Naive thymus-derived CD8-positive, alpha-beta T cell (primary cell): ENCODE data around the gene IGSF6. TPM values are rescaled to one million over a fixed set of nuclear protein-coding genes. Genes with fewer than 3 reads are reported as not detected.

ENCODE experiments used
- ATAC-seq, 2 donors: fragments of 150-1000 bp; cut with Tn5 transposase in 1 of 2; sonication (Bioruptor Pico), chemical (Tn5 transposase) in 1 of 2; 1 replicate in 1 of 2; 2 replicates in 1 of 2; pipeline ENCODE4 v1.10.0; 2021; ENCODE audit warnings: mild to moderate bottlenecking in 2 of 2, moderate library complexity in 2 of 2
- POLR2A ChIA-PET: fragments of 350-600 bp; sonication (Branson Sonifier 250); formaldehyde crosslinking; loops from one replicate; lab custom pipeline; 2021; ENCODE audit warnings: antibody characterized with exemption; lab: Charles Lee
- DNase-seq, 10 donors: peaks; one replicate each; pipeline versions ENCODE4 v3.0.0 to v3.0.0-alpha.2; 2020 to 2022
- H3K27ac Mint-ChIP-seq, 10 donors: one replicate each; pipeline ENCODE4 v1.8.0; 2020 to 2022; ENCODE audit warnings: mild to moderate bottlenecking in 10 of 10, mixed read lengths in 10 of 10, moderate library complexity in 4 of 10, inconsistent platforms in 1 of 10
- H3K27me3 Mint-ChIP-seq, 5 donors: one replicate each; pipeline ENCODE4 v1.8.0; 2021 to 2022; ENCODE audit warnings: mixed read lengths in 5 of 5
- H3K36me3 Mint-ChIP-seq, 3 donors: one replicate each; pipeline ENCODE4 v1.8.0; 2020 to 2022; ENCODE audit warnings: mixed read lengths in 3 of 3, mild to moderate bottlenecking in 2 of 3, inconsistent platforms in 1 of 3
- H3K4me1 Mint-ChIP-seq, 4 donors: one replicate each; pipeline ENCODE4 v1.8.0; 2021 to 2022; ENCODE audit warnings: mixed read lengths in 4 of 4
- H3K4me3 Mint-ChIP-seq, 10 donors: one replicate each; pipeline ENCODE4 v1.8.0; 2020 to 2022; ENCODE audit warnings: mild to moderate bottlenecking in 10 of 10, mixed read lengths in 10 of 10, moderate library complexity in 6 of 10, inconsistent platforms in 1 of 10
- H3K9me3 Mint-ChIP-seq, 9 donors: one replicate each; pipeline ENCODE4 v1.8.0; 2020 to 2022; ENCODE audit warnings: mixed read lengths in 9 of 9, mild to moderate bottlenecking in 3 of 9, inconsistent platforms in 1 of 9, moderate library complexity in 1 of 9
- polyA plus RNA-seq, 3 donors: library from polyadenylated mRNA; unstranded; fragments of 300-500 nt; fragmentation: Illumina TruSeq; gene quantifications; one replicate each; pipeline ENCODE4 v1.2.3, GENCODE V29; 2021
- total RNA-seq, 8 experiments: library from RNA in 2 of 8; stranded (reverse) in 2 of 8; gene quantifications; one replicate each; pipeline ENCODE4 v1.2.3 and lab custom pipeline; 2021 to 2026

Gene IGSF6
- total and polyA plus RNA-seq, 5 experiments from 2014 or later: 0.16 to 0.69 (median 0.28) TPM

- Mint-ChIP-seq H3K27me3 (no peaks in the 10 kb centered on the region), H3K4me3 (no peak overlapping the region), H3K9me3 (no peaks in the 10 kb centered on the region), H3K36me3 (no peaks in the 10 kb centered on the region), H3K27ac (no peak overlapping the region), H3K4me1 (peaks cover under 1 to 16% (median 7%) of the 10 kb centered on the region in 4 donors)
- DNase-seq (no peak), ATAC-seq (no peak)
- POLR2A ChIA-PET: interaction anchor here (0.6 to 1.8 kb wide), 3 partner anchors 47 to 66 kb away, joined by 3 to 7 read pairs (median 5); no protein-coding TSS in a partner anchor
These were observed 60.2 kb downstream of the IGSF6 start for GRCh38 chr16:21592191-21592590.

DNA sequence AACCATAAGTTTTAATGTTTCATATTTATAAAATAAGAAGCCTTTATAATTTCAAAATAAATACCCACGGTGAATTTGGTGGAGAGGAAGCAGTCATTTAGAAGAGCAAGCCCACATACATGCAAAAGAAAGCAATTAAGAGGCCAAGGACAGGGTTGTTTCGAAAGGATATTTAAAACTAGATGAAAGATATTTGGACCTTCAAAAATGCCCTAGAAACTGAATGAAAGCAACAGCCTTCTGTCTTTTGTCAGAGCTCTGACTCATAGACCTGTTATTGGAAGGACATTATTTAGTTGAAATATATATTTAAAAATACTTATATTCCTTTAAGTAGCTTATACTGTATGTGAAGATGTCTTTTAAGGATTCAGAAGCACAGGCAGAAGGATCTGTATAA is 61.6 kb downstream of the IGSF6 start:
- Mint-ChIP-seq H3K4me1 (peaks cover 0 to 11% (median under 1%) of the 10 kb centered on the region in 4 donors), H3K9me3 (no peaks in the 10 kb centered on the region), H3K27ac (no peak overlapping the region), H3K36me3 (no peaks in the 10 kb centered on the region), H3K4me3 (no peak overlapping the region), H3K27me3 (no peaks in the 10 kb centered on the region)
- ATAC-seq (no peak), DNase-seq (no peak)
- POLR2A ChIA-PET: interaction anchor here (1.8 kb wide), 1 partner anchor 48 kb away, joined by 7 read pairs; no protein-coding TSS in a partner anchor

GRCh38 chr16:21590287-21590686 is 62.1 kb downstream of the IGSF6 start:
- H3K36me3 Mint-ChIP-seq: no peaks in the 10 kb centered on the region
- ATAC-seq (no peak), DNase-seq (no peak)
- no peaks in the 10 kb centered on the region for H3K9me3 Mint-ChIP-seq
- H3K4me3 Mint-ChIP-seq: no peak overlapping the region
- no peaks in the 10 kb centered on the region for H3K27me3 Mint-ChIP-seq
- H3K4me1 Mint-ChIP-seq: peaks cover 0 to 11% (median 0%) of the 10 kb centered on the region in 4 donors
- no peak overlapping the region for H3K27ac Mint-ChIP-seq
- POLR2A ChIA-PET: no interaction called here

GRCh38 chr16:21589551-21589950 is 62.9 kb downstream of the IGSF6 start:
- no peak for DNase-seq
- H3K27me3 Mint-ChIP-seq: no peaks in the 10 kb centered on the region
- H3K4me1 Mint-ChIP-seq: peaks cover 0 to 11% (median 0%) of the 10 kb centered on the region in 4 donors
- POLR2A ChIA-PET: no interaction called here
- no peak overlapping the region for H3K4me3 Mint-ChIP-seq
- H3K36me3 Mint-ChIP-seq: no peaks in the 10 kb centered on the region
- no peak overlapping the region for H3K27ac Mint-ChIP-seq
- H3K9me3 Mint-ChIP-seq: no peaks in the 10 kb centered on the region
- ATAC-seq: no peak

Other genes starting within 250 kb of the IGSF6 start
- 10 to 100 TPM; 80.9 to 81.7 TPM for gene METTL9, start 53.0 kb downstream of the IGSF6 start, total RNA-seq
- gene METTL9, start 53.0 kb downstream of the IGSF6 start, polyA plus RNA-seq: 100 to 1,000 TPM; 100 to 156 (median 117) TPM
- gene OTOA, start 11.4 kb upstream of the IGSF6 start, total RNA-seq: under 1 TPM in 1 of 2 experiments, not detected in 1; 0.14 TPM
- gene OTOA, start 11.4 kb upstream of the IGSF6 start, polyA plus RNA-seq: not detected
- gene NPIPB4, start 205.1 kb upstream of the IGSF6 start, total RNA-seq: 100 to 1,000 TPM; 292 to 325 TPM
- 1 to 10 TPM; 5.2 to 6.0 (median 5.3) TPM for gene NPIPB4, start 205.1 kb upstream of the IGSF6 start, polyA plus RNA-seq